WERI-Rb-1 (cell line): ENCODE results near the gene SLC47A2.
A peak's percentile ranks its signal among the peaks of the same experiment; 100 is the strongest.

Experiments used
- DNase-seq: peaks from one replicate; pipeline ENCODE4 v3.0.0-alpha.2; 2020
- H3K27ac ChIP-seq: fragments of 250-450 bp; sonication (Bioruptor Pico); 2 replicates; pipeline ENCODE4 v1.5.1; 2020; ENCODE audit warnings: mild to moderate bottlenecking, moderate library complexity
- H3K27me3 ChIP-seq: fragments of 250-450 bp; sonication (Bioruptor Pico); 2 replicates; pipeline ENCODE4 v1.5.1; 2021; ENCODE audit warnings: mild to moderate bottlenecking, low read depth, moderate library complexity; ENCODE audit not compliant: insufficient read depth, severe bottlenecking
- H3K36me3 ChIP-seq: fragments of 250-450 bp; sonication (Bioruptor Pico); 2 replicates; pipeline ENCODE4 v1.5.1; 2020; ENCODE audit warnings: mild to moderate bottlenecking, moderate library complexity
- H3K4me3 ChIP-seq: 2 replicates; pipeline ENCODE4 v1.5.1; 2011; ENCODE audit warnings: low read depth, mild to moderate bottlenecking, control low read depth, low read length
- H3K9me3 ChIP-seq: fragments of 250-450 bp; sonication (Bioruptor Pico); 2 replicates; pipeline ENCODE4 v1.5.1; 2021; ENCODE audit warnings: mild to moderate bottlenecking, moderate library complexity; ENCODE audit not compliant: severe bottlenecking
- CTCF ChIP-seq: IDR thresholded peaks from 2 replicates; pipeline ENCODE4 v1.5.1; 2011; ENCODE audit warnings: low read depth, mild to moderate bottlenecking, control low read depth, inconsistent platforms, low read length

The SLC47A2 gene

GRCh38 chr17:19748807-19749193, 32.4 kb upstream of the SLC47A2 start:
- no peaks in the 10 kb centered on the region for H3K27me3 ChIP-seq
- H3K4me3 ChIP-seq: no peak overlapping the region
- H3K36me3 ChIP-seq: no peaks in the 10 kb centered on the region
- DNase-seq: no peak
- no peak for TF ChIP-seq CTCF
- no peak overlapping the region for H3K27ac ChIP-seq
- H3K9me3 ChIP-seq: no peaks in the 10 kb centered on the region

GRCh38 chr17:19747829-19748806, 31.7 kb upstream of the SLC47A2 start, which contains the start of gene ALDH3A1:
TSS of gene ALDH3A1 (minus strand) at chr17:19748298. CDS start at chr17:19745129, 3,169 bp downstream.
- no peak for TF ChIP-seq CTCF
- Histone ChIP-seq H3K27me3 (no peaks in the 10 kb centered on the region), H3K4me3 (no peak within 1 kb of the TSS), H3K9me3 (no peaks in the 10 kb centered on the region), H3K27ac (no peak within 1 kb of the TSS), H3K36me3 (no peaks in the 10 kb centered on the region)
- DNase-seq: no peak

GRCh38 chr17:19747159-19747719, 30.9 kb upstream of the SLC47A2 start:
- Histone ChIP-seq H3K4me3 (no peak overlapping the region), H3K27me3 (no peaks in the 10 kb centered on the region), H3K27ac (no peak overlapping the region), H3K9me3 (no peaks in the 10 kb centered on the region), H3K36me3 (no peaks in the 10 kb centered on the region)
- TF ChIP-seq CTCF: no peak
- no peak for DNase-seq

- H3K9me3 ChIP-seq: no peaks in the 10 kb centered on the region
- no peak for TF ChIP-seq CTCF
- no peak for DNase-seq
- H3K36me3 ChIP-seq: no peaks in the 10 kb centered on the region
- H3K27me3 ChIP-seq: no peaks in the 10 kb centered on the region
- H3K4me3 ChIP-seq: no peak overlapping the region
- H3K27ac ChIP-seq: no peak overlapping the region
These were observed 30.1 kb upstream of the SLC47A2 start for GRCh38 chr17:19746517-19746916.

GRCh38 chr17:19744922-19745757, 28.8 kb upstream of the SLC47A2 start:
- H3K4me3 ChIP-seq: no peak overlapping the region
- TF ChIP-seq CTCF: peak; percentile 56
- peak; percentile 54 for DNase-seq

More at GRCh38 chr17:19744922-19745757, 28.8 kb upstream of the SLC47A2 start:
- Histone ChIP-seq H3K27ac (no peak overlapping the region), H3K36me3 (no peaks in the 10 kb centered on the region), H3K27me3 (no peaks in the 10 kb centered on the region), H3K9me3 (no peaks in the 10 kb centered on the region)
